Prostate gland (tissue), 2 donors: Measurements from ENCODE around the gene SCN2A. TPM values are rescaled to one million over a fixed set of nuclear protein-coding genes. Genes with fewer than 3 reads are reported as not detected.
"Not testable (repeated sequence)": the region's sequence is repeated elsewhere in the genome, so short reads cannot be mapped to it uniquely, and the experiment has no call there.

Experiments used
- DNase-seq: peaks from one replicate; pipeline ENCODE4 v3.0.0-alpha.2; 2019; ENCODE audit warnings: low spot score
- H3K27ac ChIP-seq, 2 donors: fragments of 200-600 bp; sonication (generic); 2 replicates each; pipeline ENCODE4 v1.5.1; 2017 to 2019
- H3K27me3 ChIP-seq: fragments of 200-600 bp; sonication (generic); replicated peaks from 2 replicates; pipeline ENCODE4 v1.5.1; 2019; ENCODE audit not compliant: insufficient read depth
- H3K36me3 ChIP-seq, 2 donors: fragments of 200-600 bp; sonication (generic); 1 replicate in 1 of 2; 2 replicates in 1 of 2; pipeline versions ENCODE4 v1.5.1 to v1.8.1; 2017 to 2019
- H3K4me1 ChIP-seq: fragments of 200-600 bp; sonication (generic); replicated peaks from 2 replicates; pipeline ENCODE4 v1.5.1; 2019
- H3K4me3 ChIP-seq, 2 donors: fragments of 200-600 bp; sonication (generic); 2 replicates each; pipeline ENCODE4 v1.5.1; 2017 to 2019
- H3K9me3 ChIP-seq: fragments of 200-600 bp; sonication (generic); 2 replicates; pipeline ENCODE4 v1.5.1; 2017
- POLR2A ChIP-seq: fragments of 450-650 bp; IDR thresholded peaks from one replicate; pipeline ENCODE4 v1.6.1; 2016; ENCODE audit warnings: antibody characterized with exemption, mild to moderate bottlenecking
- POLR2AphosphoS5 ChIP-seq: sonication (generic); formaldehyde crosslinking; IDR thresholded peaks from one replicate; pipeline ENCODE4 v1.6.1; 2017; ENCODE audit warnings: antibody characterized with exemption
- WGBS: methylation state at CpG from one replicate; pipeline ENCODE4 v1.1.5; 2018; 5-methylcytosine and 5-hydroxymethylcytosine counted together
- intact Hi-C: fragments of 100-400 bp; cut with DNase I; formaldehyde crosslinking; loops from one replicate; pipeline ENCODE4 v1.14.2; 2022
- total RNA-seq, 2 donors: library from RNA; depleted of rRNA; stranded (reverse); fragments of >200 nt; gene quantifications; one replicate each; pipeline ENCODE4 v1.1.0, GENCODE V29; 2016
- TF ChIP-seq, protein P1 (sequence below), 4 experiments: fragments of 200-600 bp in 2 of 4; fragments of 450-650 bp in 2 of 4; sonication (generic) in 2 of 4; IDR thresholded peaks; 1 replicate in 3 of 4; 2 replicates in 1 of 4; pipeline ENCODE4 v1.5.1; 2016 to 2019; ENCODE audit warnings: antibody characterized with exemption in 4 of 4, mild to moderate bottlenecking in 2 of 4, moderate library complexity in 2 of 4

Gene SCN2A
- total RNA-seq, 2 donors from 2014 or later: 0.87 to 1.4 TPM

- no peak overlapping the region for H3K4me3 ChIP-seq
- no peaks in the 10 kb centered on the region for H3K4me1 ChIP-seq
- TF ChIP-seq, protein P1, sequence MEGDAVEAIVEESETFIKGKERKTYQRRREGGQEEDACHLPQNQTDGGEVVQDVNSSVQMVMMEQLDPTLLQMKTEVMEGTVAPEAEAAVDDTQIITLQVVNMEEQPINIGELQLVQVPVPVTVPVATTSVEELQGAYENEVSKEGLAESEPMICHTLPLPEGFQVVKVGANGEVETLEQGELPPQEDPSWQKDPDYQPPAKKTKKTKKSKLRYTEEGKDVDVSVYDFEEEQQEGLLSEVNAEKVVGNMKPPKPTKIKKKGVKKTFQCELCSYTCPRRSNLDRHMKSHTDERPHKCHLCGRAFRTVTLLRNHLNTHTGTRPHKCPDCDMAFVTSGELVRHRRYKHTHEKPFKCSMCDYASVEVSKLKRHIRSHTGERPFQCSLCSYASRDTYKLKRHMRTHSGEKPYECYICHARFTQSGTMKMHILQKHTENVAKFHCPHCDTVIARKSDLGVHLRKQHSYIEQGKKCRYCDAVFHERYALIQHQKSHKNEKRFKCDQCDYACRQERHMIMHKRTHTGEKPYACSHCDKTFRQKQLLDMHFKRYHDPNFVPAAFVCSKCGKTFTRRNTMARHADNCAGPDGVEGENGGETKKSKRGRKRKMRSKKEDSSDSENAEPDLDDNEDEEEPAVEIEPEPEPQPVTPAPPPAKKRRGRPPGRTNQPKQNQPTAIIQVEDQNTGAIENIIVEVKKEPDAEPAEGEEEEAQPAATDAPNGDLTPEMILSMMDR (IDR thresholded peaks at IDR 0.05): no peak
- TF ChIP-seq POLR2A (no peak), POLR2AphosphoS5 (no peak)
- H3K9me3 ChIP-seq: no peaks in the 10 kb centered on the region
- H3K27me3 ChIP-seq: no peaks in the 10 kb centered on the region
- no peak for DNase-seq
- intact Hi-C loops: no loop called here
- WGBS: 23% methylated on average over 2 of the region's 2 CpGs
- H3K36me3 ChIP-seq: no peaks in the 10 kb centered on the region
- H3K27ac ChIP-seq: no peak overlapping the region
Observed at GRCh38 chr2:165248238-165248637, 9.0 kb downstream of the SCN2A start.

DNA sequence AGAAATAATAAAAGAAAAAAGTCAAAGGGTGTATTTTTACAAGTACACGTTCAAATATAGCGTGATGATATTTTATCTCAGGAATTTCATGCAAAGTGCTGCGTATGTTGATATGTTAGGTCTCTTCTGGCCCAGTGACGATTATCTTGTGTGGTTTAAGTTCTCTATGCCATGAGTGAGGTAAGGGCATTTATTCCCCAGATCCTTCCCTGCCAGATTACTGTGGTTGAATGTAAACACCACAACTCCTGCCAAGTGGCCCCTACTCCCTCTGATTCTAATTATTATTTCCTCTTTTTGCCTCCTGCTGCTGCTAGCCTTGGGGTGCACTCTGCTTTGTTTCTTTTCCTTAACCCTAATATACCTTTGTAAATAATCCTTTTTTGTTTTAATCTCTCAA is 12.2 kb downstream of the SCN2A start:
- no peaks in the 10 kb centered on the region for H3K27me3 ChIP-seq
- H3K36me3 ChIP-seq: no peaks in the 10 kb centered on the region
- no peak overlapping the region for H3K4me3 ChIP-seq
- WGBS: 67% methylated on average over 4 of the region's 4 CpGs
- intact Hi-C loops: no loop called here
- no peak for TF ChIP-seq POLR2AphosphoS5
- TF ChIP-seq, protein P1 (IDR thresholded peaks at IDR 0.05): no peak
- no peak overlapping the region for H3K27ac ChIP-seq
- H3K4me1 ChIP-seq: no peaks in the 10 kb centered on the region
- no peak for DNase-seq
- H3K9me3 ChIP-seq: no peaks in the 10 kb centered on the region

- Histone ChIP-seq H3K36me3 (no peaks in the 10 kb centered on the region), H3K27me3 (no peaks in the 10 kb centered on the region), H3K27ac (no peak overlapping the region), H3K9me3 (no peaks in the 10 kb centered on the region), H3K4me3 (no peak overlapping the region), H3K4me1 (no peaks in the 10 kb centered on the region)
- TF ChIP-seq, protein P1 (IDR thresholded peaks at IDR 0.05): no peak
- TF ChIP-seq POLR2AphosphoS5: no peak
- no peak for TF ChIP-seq POLR2A
- intact Hi-C loops: no loop called here
- no peak for DNase-seq
Observed at GRCh38 chr2:165253178-165253577, 14.0 kb downstream of the SCN2A start.

DNA sequence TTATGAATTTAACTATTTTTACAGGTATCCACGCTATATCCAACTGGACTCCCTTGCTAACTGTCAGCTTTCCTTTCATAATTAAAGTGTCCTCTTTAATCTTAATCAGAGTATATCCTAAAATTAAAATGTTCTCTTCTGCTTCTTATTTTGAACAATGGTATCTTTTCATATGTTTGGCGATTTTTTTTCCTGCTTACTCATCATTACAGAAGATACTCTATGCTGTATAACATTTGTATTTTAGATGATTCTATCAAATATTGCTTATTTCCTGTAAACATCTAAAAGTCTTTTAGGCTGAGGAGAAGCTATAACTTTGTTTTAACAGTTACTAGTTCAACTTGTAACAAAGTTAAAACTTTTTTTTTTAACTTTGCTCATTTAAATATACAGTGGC is 17.4 kb downstream of the SCN2A start:
- 89% methylated on average over 2 of the region's 2 CpGs for WGBS
- intact Hi-C loops: no loop called here
- Histone ChIP-seq H3K27me3 (no peaks in the 10 kb centered on the region), H3K36me3 (no peaks in the 10 kb centered on the region), H3K9me3 (no peaks in the 10 kb centered on the region), H3K4me1 (no peaks in the 10 kb centered on the region), H3K4me3 (no peak overlapping the region), H3K27ac (no peak overlapping the region)
- TF ChIP-seq, protein P1 (IDR thresholded peaks at IDR 0.05): no peak
- no peak for DNase-seq

GRCh38 chr2:165260347-165260746 is 21.1 kb downstream of the SCN2A start:
- intact Hi-C loops, H3K4me1 ChIP-seq, H3K4me3 ChIP-seq, H3K9me3 ChIP-seq, H3K27me3 ChIP-seq, H3K36me3 ChIP-seq, DNase-seq, H3K27ac ChIP-seq: not testable (repeated sequence)
- 91% methylated on average over 2 of the region's 2 CpGs for WGBS

GRCh38 chr2:165268754-165269153 is 29.5 kb downstream of the SCN2A start:
- WGBS: 68% methylated on average over 2 of the region's 2 CpGs
- Histone ChIP-seq H3K27ac (no peak overlapping the region), H3K4me1 (no peaks in the 10 kb centered on the region), H3K36me3 (no peaks in the 10 kb centered on the region), H3K9me3 (no peaks in the 10 kb centered on the region), H3K4me3 (no peak overlapping the region), H3K27me3 (no peaks in the 10 kb centered on the region)
- intact Hi-C loops: no loop called here
- no peak for DNase-seq
- TF ChIP-seq POLR2AphosphoS5: no peak
